ENCODE data around the gene LIMCH1. TPM values are rescaled to one million over a fixed set of nuclear protein-coding genes. Genes with fewer than 3 reads are reported as not detected.

The LIMCH1 gene
- total RNA-seq, 1 donor from 2014 or later, result 7.1 TPM

GRCh38 chr4:41679991-41680390 lies 142.0 kb downstream of the LIMCH1 start:
- H3K27me3 Mint-ChIP-seq (ENCODE audit: low read depth, unreplicated experiment), result no peaks in the 10 kb centered on the region
- Histone ChIP-seq H3K9me3 (ENCODE audit: insufficient read depth, low read depth, low read length) (no peaks in the 10 kb centered on the region), H3K4me3 (ENCODE audit: insufficient read depth, low read depth, low read length) (no peak overlapping the region), H3K9ac (ENCODE audit: low read length) (no peak overlapping the region), H4K20me1 (ENCODE audit: insufficient read depth, low read length) (no peaks in the 10 kb centered on the region), H3K79me2 (ENCODE audit: insufficient read depth, low read length) (no peaks in the 10 kb centered on the region), H3K36me3 (ENCODE audit: insufficient read depth, low read length) (no peaks in the 10 kb centered on the region), H3K27ac (ENCODE audit: low read depth, low read length) (no peak overlapping the region), H3K27me3 (ENCODE audit: insufficient read depth, low read length) (peaks cover 2% of the 10 kb centered on the region), H2AFZ (ENCODE audit: low read depth, low read length) (no peak overlapping the region), H3K4me2 (ENCODE audit: low read length) (no peak overlapping the region), H3K4me1 (ENCODE audit: insufficient read depth, low read length) (no peaks in the 10 kb centered on the region)
- no peak overlapping the region for H3K4me3 Mint-ChIP-seq (ENCODE audit: unreplicated experiment)
- peak; percentile 46 for DNase-seq (ENCODE audit: low read depth)
- peaks cover 2% of the 10 kb centered on the region for H3K36me3 Mint-ChIP-seq (ENCODE audit: low read depth, unreplicated experiment)
- H3K4me1 Mint-ChIP-seq (ENCODE audit: low read depth, unreplicated experiment), result peaks cover 32% of the 10 kb centered on the region
- FAIRE-seq, result no peak
- peak overlapping the region; percentile 44 for H3K27ac Mint-ChIP-seq (ENCODE audit: unreplicated experiment)
- H3K9me3 Mint-ChIP-seq (ENCODE audit: unreplicated experiment), result no peaks in the 10 kb centered on the region
- TF ChIP-seq, protein P1, sequence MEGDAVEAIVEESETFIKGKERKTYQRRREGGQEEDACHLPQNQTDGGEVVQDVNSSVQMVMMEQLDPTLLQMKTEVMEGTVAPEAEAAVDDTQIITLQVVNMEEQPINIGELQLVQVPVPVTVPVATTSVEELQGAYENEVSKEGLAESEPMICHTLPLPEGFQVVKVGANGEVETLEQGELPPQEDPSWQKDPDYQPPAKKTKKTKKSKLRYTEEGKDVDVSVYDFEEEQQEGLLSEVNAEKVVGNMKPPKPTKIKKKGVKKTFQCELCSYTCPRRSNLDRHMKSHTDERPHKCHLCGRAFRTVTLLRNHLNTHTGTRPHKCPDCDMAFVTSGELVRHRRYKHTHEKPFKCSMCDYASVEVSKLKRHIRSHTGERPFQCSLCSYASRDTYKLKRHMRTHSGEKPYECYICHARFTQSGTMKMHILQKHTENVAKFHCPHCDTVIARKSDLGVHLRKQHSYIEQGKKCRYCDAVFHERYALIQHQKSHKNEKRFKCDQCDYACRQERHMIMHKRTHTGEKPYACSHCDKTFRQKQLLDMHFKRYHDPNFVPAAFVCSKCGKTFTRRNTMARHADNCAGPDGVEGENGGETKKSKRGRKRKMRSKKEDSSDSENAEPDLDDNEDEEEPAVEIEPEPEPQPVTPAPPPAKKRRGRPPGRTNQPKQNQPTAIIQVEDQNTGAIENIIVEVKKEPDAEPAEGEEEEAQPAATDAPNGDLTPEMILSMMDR (IDR thresholded peaks at IDR 0.05; ENCODE audit: insufficient read depth, low read depth, low read length), result no peak
- TF ChIP-seq EZH2 (IDR thresholded peaks at IDR 0.05; ENCODE audit: insufficient read depth, low read length), result no peak

DNA sequence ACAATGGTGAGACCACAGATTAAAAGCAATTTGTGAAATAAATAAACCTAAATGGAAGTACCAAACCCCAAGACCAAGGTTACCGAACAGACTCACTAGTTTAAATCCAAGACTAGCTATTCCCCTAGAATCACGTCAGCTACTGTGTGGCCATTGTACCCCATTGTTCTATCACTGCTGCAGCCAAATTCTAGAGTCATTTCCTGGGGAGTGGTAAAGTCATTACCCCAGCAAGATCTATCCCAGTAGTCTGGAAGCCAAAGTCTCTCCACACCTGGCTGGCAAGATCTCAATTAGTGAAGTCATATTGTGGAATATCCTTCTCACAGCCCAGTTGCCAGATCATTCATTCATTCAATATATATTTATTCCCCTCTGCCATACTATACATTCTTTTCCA lies 143.1 kb downstream of the LIMCH1 start:
- Mint-ChIP-seq H3K27me3 (ENCODE audit: low read depth, unreplicated experiment) (no peaks in the 10 kb centered on the region), H3K36me3 (ENCODE audit: low read depth, unreplicated experiment) (peaks cover 2% of the 10 kb centered on the region), H3K4me3 (ENCODE audit: unreplicated experiment) (no peak overlapping the region), H3K4me1 (ENCODE audit: low read depth, unreplicated experiment) (peaks cover 32% of the 10 kb centered on the region), H3K27ac (ENCODE audit: unreplicated experiment) (no peak overlapping the region), H3K9me3 (ENCODE audit: unreplicated experiment) (no peaks in the 10 kb centered on the region)
- H3K27ac ChIP-seq (ENCODE audit: low read depth, low read length), result no peak overlapping the region
- no peak overlapping the region for H3K4me2 ChIP-seq (ENCODE audit: low read length)
- H3K9ac ChIP-seq (ENCODE audit: low read length), result no peak overlapping the region
- H3K9me3 ChIP-seq (ENCODE audit: insufficient read depth, low read depth, low read length), result no peaks in the 10 kb centered on the region
- no peak for FAIRE-seq
- H3K79me2 ChIP-seq (ENCODE audit: insufficient read depth, low read length), result no peaks in the 10 kb centered on the region
- TF ChIP-seq, protein P1 (IDR thresholded peaks at IDR 0.05; ENCODE audit: insufficient read depth, low read depth, low read length), result no peak
- TF ChIP-seq EZH2 (IDR thresholded peaks at IDR 0.05; ENCODE audit: insufficient read depth, low read length), result no peak
- no peaks in the 10 kb centered on the region for H4K20me1 ChIP-seq (ENCODE audit: insufficient read depth, low read length)
- H3K4me3 ChIP-seq (ENCODE audit: insufficient read depth, low read depth, low read length), result no peak overlapping the region
- no peaks in the 10 kb centered on the region for H3K36me3 ChIP-seq (ENCODE audit: insufficient read depth, low read length)
- peaks cover 2% of the 10 kb centered on the region for H3K27me3 ChIP-seq (ENCODE audit: insufficient read depth, low read length)
- no peak overlapping the region for H2AFZ ChIP-seq (ENCODE audit: low read depth, low read length)
- DNase-seq (ENCODE audit: low read depth), result no peak
- H3K4me1 ChIP-seq (ENCODE audit: insufficient read depth, low read length), result no peaks in the 10 kb centered on the region

- no peak overlapping the region for H3K4me3 ChIP-seq (ENCODE audit: insufficient read depth, low read depth, low read length)
- peaks cover 2% of the 10 kb centered on the region for H3K36me3 Mint-ChIP-seq (ENCODE audit: low read depth, unreplicated experiment)
- H3K27ac Mint-ChIP-seq (ENCODE audit: unreplicated experiment), result no peak overlapping the region
- no peak for FAIRE-seq
- H3K9me3 Mint-ChIP-seq (ENCODE audit: unreplicated experiment), result no peaks in the 10 kb centered on the region
- H2AFZ ChIP-seq (ENCODE audit: low read depth, low read length), result no peak overlapping the region
- no peak overlapping the region for H3K27ac ChIP-seq (ENCODE audit: low read depth, low read length)
- peaks cover 28% of the 10 kb centered on the region for H3K4me1 Mint-ChIP-seq (ENCODE audit: low read depth, unreplicated experiment)
- H4K20me1 ChIP-seq (ENCODE audit: insufficient read depth, low read length), result no peaks in the 10 kb centered on the region
- H3K9ac ChIP-seq (ENCODE audit: low read length), result no peak overlapping the region
- H3K4me3 Mint-ChIP-seq (ENCODE audit: unreplicated experiment), result no peak overlapping the region
- H3K79me2 ChIP-seq (ENCODE audit: insufficient read depth, low read length), result no peaks in the 10 kb centered on the region
- H3K27me3 Mint-ChIP-seq (ENCODE audit: low read depth, unreplicated experiment), result no peaks in the 10 kb centered on the region
- no peak for TF ChIP-seq EZH2 (IDR thresholded peaks at IDR 0.05; ENCODE audit: insufficient read depth, low read length)
- TF ChIP-seq, protein P1 (IDR thresholded peaks at IDR 0.05; ENCODE audit: insufficient read depth, low read depth, low read length), result no peak
- no peaks in the 10 kb centered on the region for H3K9me3 ChIP-seq (ENCODE audit: insufficient read depth, low read depth, low read length)
- no peak overlapping the region for H3K4me2 ChIP-seq (ENCODE audit: low read length)
- peaks cover 2% of the 10 kb centered on the region for H3K27me3 ChIP-seq (ENCODE audit: insufficient read depth, low read length)
- no peaks in the 10 kb centered on the region for H3K4me1 ChIP-seq (ENCODE audit: insufficient read depth, low read length)
- no peaks in the 10 kb centered on the region for H3K36me3 ChIP-seq (ENCODE audit: insufficient read depth, low read length)
- no peak for DNase-seq (ENCODE audit: low read depth)
Measured at GRCh38 chr4:41683326-41683725, 145.4 kb downstream of the LIMCH1 start.
